Spinal cord (tissue), 10 donors: ENCODE results near the gene MSI2. TPM values are rescaled to one million over a fixed set of nuclear protein-coding genes. Genes with fewer than 3 reads are reported as not detected.

Source experiments
- DNase-seq, 6 donors: peaks; one replicate each; pipeline versions ENCODE4 v3.0.0 to v3.0.0-alpha.2; 2013 to 2015; ENCODE audit warnings: low spot score in 6 of 6, low read depth in 4 of 6
- H3K27ac ChIP-seq: one replicate; pipeline ENCODE4 v1.5.1; 2013; ENCODE audit warnings: low read depth, low read length, control low read depth
- H3K27me3 ChIP-seq: one replicate; pipeline ENCODE4 v1.6.1; 2013; ENCODE audit warnings: low read length; ENCODE audit not compliant: control insufficient read depth, insufficient read depth
- H3K36me3 ChIP-seq: one replicate; pipeline ENCODE4 v1.6.1; 2013; ENCODE audit warnings: low read length; ENCODE audit not compliant: control insufficient read depth, insufficient read depth
- H3K4me1 ChIP-seq: one replicate; pipeline ENCODE4 v1.6.1; 2013; ENCODE audit warnings: low read length; ENCODE audit not compliant: control insufficient read depth, insufficient read depth
- H3K4me3 ChIP-seq: one replicate; pipeline ENCODE4 v1.5.1; 2013; ENCODE audit warnings: low read depth, low read length, control low read depth
- H3K9me3 ChIP-seq: one replicate; pipeline ENCODE4 v1.6.1; 2013; ENCODE audit warnings: low read length; ENCODE audit not compliant: control insufficient read depth, insufficient read depth
- WGBS: methylation state at CpG from one replicate; pipeline ENCODE4 v1.1.5; 2013; ENCODE audit warnings: missing lambda C conversion rate; ENCODE audit not compliant: insufficient coverage; 5-methylcytosine and 5-hydroxymethylcytosine counted together
- polyA plus RNA-seq, 2 donors: library from polyadenylated mRNA; unstranded; fragments of 120-200 nt; gene quantifications; one replicate each; pipeline ENCODE4 v1.2.1, GENCODE V29; 2013; ENCODE audit not compliant: insufficient read length in 2 of 2
- total RNA-seq, 2 donors: library from RNA; depleted of rRNA in 1 of 2; stranded (reverse); fragments of 120-200 nt in 1 of 2; fragments of >200 nt in 1 of 2; gene quantifications; one replicate each; pipeline versions ENCODE4 v1.2.3 to v1.2.4, GENCODE V29; 2013 to 2014
- donor health status: healthy.

The MSI2 gene
- total and polyA plus RNA-seq, 4 donors: 92.8 to 167 (median 109) TPM

GRCh38 chr17:57511475-57512123 is 255.3 kb downstream of the MSI2 start:
- no peaks in the 10 kb centered on the region for H3K9me3 ChIP-seq
- 60% methylated on average over 13 of the region's 14 CpGs for WGBS
- H3K27me3 ChIP-seq: no peaks in the 10 kb centered on the region
- H3K4me1 ChIP-seq: peaks cover 51% of the 10 kb centered on the region
- H3K36me3 ChIP-seq: peaks cover 7% of the 10 kb centered on the region
- H3K27ac ChIP-seq: peak overlapping the region; percentile 50
- no peak overlapping the region for H3K4me3 ChIP-seq
- no peak for DNase-seq

- H3K4me3 ChIP-seq: no peak overlapping the region
- DNase-seq: no peak
- no peaks in the 10 kb centered on the region for H3K27me3 ChIP-seq
- 26% methylated on average over 3 of the region's 3 CpGs for WGBS
- peak overlapping the region; percentile 22 for H3K27ac ChIP-seq
- no peaks in the 10 kb centered on the region for H3K9me3 ChIP-seq
- peaks cover 7% of the 10 kb centered on the region for H3K36me3 ChIP-seq
- H3K4me1 ChIP-seq: peaks cover 51% of the 10 kb centered on the region
These were observed 255.9 kb downstream of the MSI2 start for GRCh38 chr17:57512258-57512657.

GRCh38 chr17:57512691-57513090 is 256.4 kb downstream of the MSI2 start:
- Histone ChIP-seq H3K4me3 (no peak overlapping the region), H3K4me1 (peaks cover 53% of the 10 kb centered on the region), H3K27ac (no peak overlapping the region), H3K27me3 (no peaks in the 10 kb centered on the region), H3K36me3 (peaks cover 7% of the 10 kb centered on the region), H3K9me3 (no peaks in the 10 kb centered on the region)
- WGBS: no CpG with 5 or more reads among the region's 3 CpGs
- DNase-seq: no peak

GRCh38 chr17:57513569-57513968 is 257.2 kb downstream of the MSI2 start:
- peak overlapping the region; percentile 38 for H3K27ac ChIP-seq

DNA sequence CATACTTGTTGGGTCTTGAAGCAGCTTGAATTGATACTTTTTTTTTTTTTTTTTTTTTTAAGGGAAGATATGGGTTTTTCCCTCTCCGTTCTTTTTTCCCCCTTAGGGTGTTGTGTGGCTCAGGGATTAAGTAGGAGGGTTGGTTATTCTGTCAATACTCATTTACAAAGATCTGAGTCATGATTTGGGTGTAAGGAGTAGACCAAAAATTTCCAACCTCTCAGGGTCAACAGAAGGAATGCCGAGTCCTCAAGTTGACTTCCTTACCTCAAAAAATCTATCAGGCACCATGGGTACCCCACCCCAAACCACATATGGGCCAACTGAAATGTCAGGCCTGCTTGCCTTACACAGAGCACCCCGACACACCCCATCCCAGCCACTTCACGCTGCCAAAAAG is 258.3 kb downstream of the MSI2 start:
- no peak for DNase-seq
- Histone ChIP-seq H3K4me1 (peaks cover 58% of the 10 kb centered on the region), H3K36me3 (peaks cover 10% of the 10 kb centered on the region), H3K4me3 (no peak overlapping the region), H3K27ac (peak overlapping the region; percentile 38), H3K9me3 (no peaks in the 10 kb centered on the region), H3K27me3 (no peaks in the 10 kb centered on the region)
- 100% methylated on average over 1 of the region's 4 CpGs for WGBS

More at GRCh38 chr17:57513569-57513968, 257.2 kb downstream of the MSI2 start:
- DNase-seq: no peak
- 40% methylated on average over 2 of the region's 4 CpGs for WGBS
- no peaks in the 10 kb centered on the region for H3K9me3 ChIP-seq
- no peak overlapping the region for H3K4me3 ChIP-seq
- peaks cover 54% of the 10 kb centered on the region for H3K4me1 ChIP-seq
- H3K27me3 ChIP-seq: no peaks in the 10 kb centered on the region
- peaks cover 7% of the 10 kb centered on the region for H3K36me3 ChIP-seq

- peaks cover 53% of the 10 kb centered on the region for H3K4me1 ChIP-seq
- H3K9me3 ChIP-seq: no peaks in the 10 kb centered on the region
- no CpG with 5 or more reads among the region's 1 CpG for WGBS
- H3K4me3 ChIP-seq: no peak overlapping the region
- no peak overlapping the region for H3K27ac ChIP-seq
- no peaks in the 10 kb centered on the region for H3K27me3 ChIP-seq
- DNase-seq: no peak
- H3K36me3 ChIP-seq: peaks cover 10% of the 10 kb centered on the region
These were observed 259.4 kb downstream of the MSI2 start for GRCh38 chr17:57515662-57516211.

GRCh38 chr17:57516290-57517230 is 260.2 kb downstream of the MSI2 start:
- H3K36me3 ChIP-seq: peaks cover 5% of the 10 kb centered on the region
- peak overlapping the region; percentile 74 for H3K27ac ChIP-seq
- H3K27me3 ChIP-seq: no peaks in the 10 kb centered on the region
- H3K9me3 ChIP-seq: no peaks in the 10 kb centered on the region
- WGBS: 70% methylated on average over 8 of the region's 10 CpGs
- no peak overlapping the region for H3K4me3 ChIP-seq
- H3K4me1 ChIP-seq: peaks cover 50% of the 10 kb centered on the region
- DNase-seq: no peak

- Histone ChIP-seq H3K4me1 (peaks cover 51% of the 10 kb centered on the region), H3K27ac (peak overlapping the region; percentile 74), H3K9me3 (no peaks in the 10 kb centered on the region), H3K36me3 (peaks cover 3% of the 10 kb centered on the region), H3K27me3 (no peaks in the 10 kb centered on the region), H3K4me3 (no peak overlapping the region)
- 55% methylated on average over 6 of the region's 7 CpGs for WGBS
- DNase-seq: no peak
These were observed 260.9 kb downstream of the MSI2 start for GRCh38 chr17:57517273-57517631.

GRCh38 chr17:57517632-57518456 is 261.5 kb downstream of the MSI2 start:
- Histone ChIP-seq H3K36me3 (peaks cover 3% of the 10 kb centered on the region), H3K9me3 (no peaks in the 10 kb centered on the region), H3K27me3 (no peaks in the 10 kb centered on the region), H3K4me3 (no peak overlapping the region), H3K4me1 (peaks cover 52% of the 10 kb centered on the region), H3K27ac (peak overlapping the region; percentile 74)
- peak in 1 of 6 donors; percentile 76 for DNase-seq
- 55% methylated on average over 4 of the region's 8 CpGs for WGBS
